ENCODE data around the gene MCEMP1.

MCEMP1 gene

DNA sequence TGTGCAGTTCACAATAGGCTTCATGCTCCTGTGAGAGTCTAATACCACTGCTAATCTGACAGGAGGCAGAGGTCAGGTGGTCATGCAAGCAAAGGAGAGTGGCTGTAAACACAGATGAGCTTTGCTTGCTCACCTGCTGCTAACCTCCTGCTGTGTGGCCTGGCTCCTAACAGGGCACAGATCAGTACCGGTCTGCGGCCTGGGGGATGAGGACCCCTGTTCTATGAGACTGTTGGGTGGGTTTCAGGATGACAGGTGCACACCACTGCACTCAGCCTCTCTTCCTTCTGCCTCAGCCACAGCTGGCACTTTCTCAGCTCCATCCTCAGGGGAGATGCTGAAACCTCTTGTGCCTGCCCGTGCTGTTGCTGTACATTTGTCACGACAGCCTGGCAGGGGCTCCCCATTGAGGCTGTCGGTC is 45.4 kb downstream of the MCEMP1 start:
- no peak overlapping the region for H3K4me3 ChIP-seq (ENCODE audit: low read depth, low read length)

DNA sequence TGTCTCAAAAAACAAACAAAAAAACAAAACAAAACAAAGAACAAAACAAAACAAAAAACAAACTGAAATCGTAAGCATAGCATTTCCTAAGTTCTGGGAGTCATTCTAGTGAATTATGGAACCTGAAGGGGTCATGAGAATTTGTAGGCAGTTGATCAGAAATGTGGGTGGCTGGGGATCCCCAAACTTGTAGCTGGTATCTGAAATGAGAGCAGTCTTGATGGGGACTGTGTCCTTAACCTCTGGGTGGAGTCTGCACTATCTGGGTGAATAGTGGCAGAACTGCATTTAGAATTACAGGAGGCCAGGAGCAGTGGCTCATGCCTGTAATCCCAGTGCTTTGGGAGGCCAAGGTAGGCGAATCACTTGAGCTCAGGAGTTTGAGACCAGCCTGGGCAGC is 48.9 kb downstream of the MCEMP1 start:
- H3K4me3 ChIP-seq (ENCODE audit: low read depth, low read length), result no peak overlapping the region

DNA sequence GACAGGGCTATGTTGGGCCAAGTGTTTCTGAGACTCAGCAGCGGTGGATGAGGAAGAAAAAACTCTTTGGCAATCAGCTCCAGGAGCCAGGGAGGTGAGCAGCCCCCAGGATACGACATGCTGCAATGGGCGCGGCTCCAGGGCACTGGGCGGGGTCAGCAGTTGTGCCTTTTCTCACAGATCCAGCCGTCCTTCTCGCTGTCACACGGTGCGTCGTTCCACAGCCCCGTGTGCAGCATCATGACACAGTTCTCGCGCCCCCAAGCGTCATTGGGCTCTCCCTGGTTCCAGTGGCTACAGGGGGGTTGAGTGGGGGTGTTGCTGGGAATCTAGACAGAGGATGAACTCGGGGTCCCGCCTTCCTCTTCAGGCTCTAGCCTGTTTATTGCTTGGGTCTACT is 52.3 kb downstream of the MCEMP1 start:
- H3K4me3 ChIP-seq (ENCODE audit: low read depth, low read length), result no peak overlapping the region

Measured in iPS-11a (cell line).